ENCODE data around the gene ITPR2. TPM values are rescaled to one million over a fixed set of nuclear protein-coding genes. Genes with fewer than 3 reads are reported as not detected.

The ITPR2 gene
- total RNA-seq, 2 experiments from 2014 or later = 25.6 to 44.7 TPM

DNA sequence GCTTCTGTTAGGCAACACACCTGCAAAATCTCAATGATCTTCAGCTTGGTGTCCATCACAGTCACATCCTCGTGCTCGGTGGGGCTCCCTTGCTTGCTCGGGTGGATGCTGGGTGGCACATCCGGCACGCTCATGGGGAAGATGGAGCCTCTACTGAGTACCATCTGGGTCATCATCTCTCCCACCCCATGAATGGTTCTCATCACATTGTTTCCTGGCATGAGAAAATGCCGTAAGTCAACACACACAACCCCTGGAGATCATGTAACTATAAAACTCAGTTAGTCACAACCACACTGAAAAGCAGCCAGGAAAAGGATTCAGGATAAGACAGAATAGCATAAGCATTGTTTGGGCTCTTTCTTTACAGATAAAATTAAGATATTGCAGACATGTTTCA lies 201.1 kb downstream of the ITPR2 start:
- Histone ChIP-seq H3K9me3 (ENCODE audit: low read length) (no peaks in the 10 kb centered on the region), H4K20me1 (ENCODE audit: insufficient read depth, low read length) (no peaks in the 10 kb centered on the region), H3K4me3 (ENCODE audit: low read depth, low read length, poor library complexity, severe bottlenecking) (no peak overlapping the region), H3K9me2 (ENCODE audit: insufficient read depth, low read length) (no peaks in the 10 kb centered on the region), H3K79me2 (ENCODE audit: insufficient read depth, low read depth, low read length) (no peaks in the 10 kb centered on the region), H3K36me3 (ENCODE audit: insufficient read depth, low read length) (no peaks in the 10 kb centered on the region), H2AFZ (ENCODE audit: low read length) (no peak overlapping the region), H3K4me2 (ENCODE audit: low read length) (no peak overlapping the region), H3K4me1 (ENCODE audit: insufficient read depth, low read length, poor library complexity, severe bottlenecking) (no peaks in the 10 kb centered on the region), H3K27ac (ENCODE audit: low read depth, low read length, poor library complexity, severe bottlenecking) (no peak overlapping the region)
- TF ChIP-seq CTCF (conservative IDR thresholded peaks at IDR 0.05; ENCODE audit: low read length) (no peak), EZH2phosphoT487 (IDR thresholded peaks at IDR 0.05; ENCODE audit: borderline replicate concordance, low read depth, low read length) (no peak)
- ChIA-PET POLR2A (interaction anchor here (0.6 kb wide), 1 partner anchor 865 kb away, joined by 3 read pairs; no protein-coding TSS in a partner anchor), CTCF (ENCODE audit: unreplicated experiment) (no interaction called here)
- BruUV-seq (replicated peaks) = no TSS peak
- intact Hi-C loops (cut with micrococcal nuclease; ENCODE audit: unreplicated experiment) = no loop called here
- no peak for DNase-seq (ENCODE audit: low spot score)

DNA sequence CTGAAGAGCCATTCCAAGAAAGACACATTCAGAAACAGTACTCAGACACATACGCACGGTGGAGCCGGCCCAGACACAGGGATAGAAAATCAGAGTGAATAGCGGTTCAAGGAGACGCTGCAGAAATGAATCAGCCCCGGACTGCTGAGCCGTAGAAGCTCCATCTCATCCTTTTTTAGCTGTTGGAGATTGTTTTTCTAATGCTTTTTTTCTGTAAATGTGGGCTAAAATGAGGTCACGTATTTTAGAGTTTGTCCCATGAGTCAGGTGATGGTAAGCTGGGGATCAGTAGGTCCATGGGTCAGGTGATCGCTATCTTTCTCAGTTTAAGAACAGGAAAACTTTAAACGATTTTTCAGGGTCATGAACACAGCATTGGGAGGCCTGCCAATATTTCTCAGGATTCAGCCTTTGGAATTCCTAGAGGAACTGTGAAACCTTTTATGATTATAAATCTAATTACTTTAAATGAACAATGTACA lies 202.4 kb downstream of the ITPR2 start:
- TF ChIP-seq EZH2phosphoT487 (IDR thresholded peaks at IDR 0.05; ENCODE audit: borderline replicate concordance, low read depth, low read length) = no peak
- no peak for TF ChIP-seq CTCF (conservative IDR thresholded peaks at IDR 0.05; ENCODE audit: low read length)
- POLR2A ChIA-PET = interaction anchor here (0.7 kb wide), 2 partner anchors 195 to 332 kb away, joined by 3 read pairs; no protein-coding TSS in a partner anchor
- H3K4me1 ChIP-seq (ENCODE audit: insufficient read depth, low read length, poor library complexity, severe bottlenecking) = no peaks in the 10 kb centered on the region
- intact Hi-C loops (cut with micrococcal nuclease; ENCODE audit: unreplicated experiment) = no loop called here
- no peak overlapping the region for H3K4me3 ChIP-seq (ENCODE audit: low read depth, low read length, poor library complexity, severe bottlenecking)
- H3K4me2 ChIP-seq (ENCODE audit: low read length) = no peak overlapping the region
- no peak for DNase-seq (ENCODE audit: low spot score)
- no peaks in the 10 kb centered on the region for H3K9me3 ChIP-seq (ENCODE audit: low read length)
- no peaks in the 10 kb centered on the region for H3K79me2 ChIP-seq (ENCODE audit: insufficient read depth, low read depth, low read length)
- H3K27ac ChIP-seq (ENCODE audit: low read depth, low read length, poor library complexity, severe bottlenecking) = no peak overlapping the region
- CTCF ChIA-PET (ENCODE audit: unreplicated experiment) = interaction anchor here (0.7 kb wide), 1 partner anchor 255 kb away, joined by 3 read pairs; no protein-coding TSS in a partner anchor
- H2AFZ ChIP-seq (ENCODE audit: low read length) = no peak overlapping the region
- H3K9me2 ChIP-seq (ENCODE audit: insufficient read depth, low read length) = no peaks in the 10 kb centered on the region
- BruUV-seq (replicated peaks) = no TSS peak
- H4K20me1 ChIP-seq (ENCODE audit: insufficient read depth, low read length) = no peaks in the 10 kb centered on the region
- no peaks in the 10 kb centered on the region for H3K36me3 ChIP-seq (ENCODE audit: insufficient read depth, low read length)

DNA sequence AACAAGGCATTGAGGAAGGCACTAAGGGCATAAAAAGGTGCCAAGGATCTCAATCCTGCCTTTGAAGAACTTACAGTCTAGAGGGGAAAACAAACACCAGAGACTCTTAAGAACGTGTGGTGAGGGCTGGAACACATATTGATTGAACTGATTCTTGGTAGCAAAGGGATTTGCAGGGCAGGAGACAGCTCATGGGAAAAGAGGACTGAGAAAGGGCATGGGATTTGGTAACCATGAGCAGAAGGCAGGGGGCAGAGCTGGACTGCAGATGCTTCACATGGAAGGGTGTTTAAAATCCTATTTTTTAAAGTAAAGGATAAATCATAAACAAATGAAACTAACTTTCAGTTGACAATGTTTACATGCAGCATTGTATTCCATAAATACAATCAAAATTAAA lies 203.1 kb downstream of the ITPR2 start:
- Histone ChIP-seq H3K27ac (ENCODE audit: low read depth, low read length, poor library complexity, severe bottlenecking) (no peak overlapping the region), H3K79me2 (ENCODE audit: insufficient read depth, low read depth, low read length) (no peaks in the 10 kb centered on the region), H3K9me2 (ENCODE audit: insufficient read depth, low read length) (no peaks in the 10 kb centered on the region), H2AFZ (ENCODE audit: low read length) (no peak overlapping the region), H3K36me3 (ENCODE audit: insufficient read depth, low read length) (no peaks in the 10 kb centered on the region), H3K4me3 (ENCODE audit: low read depth, low read length, poor library complexity, severe bottlenecking) (no peak overlapping the region), H3K4me2 (ENCODE audit: low read length) (no peak overlapping the region), H4K20me1 (ENCODE audit: insufficient read depth, low read length) (no peaks in the 10 kb centered on the region), H3K4me1 (ENCODE audit: insufficient read depth, low read length, poor library complexity, severe bottlenecking) (no peaks in the 10 kb centered on the region), H3K9me3 (ENCODE audit: low read length) (no peaks in the 10 kb centered on the region)
- no peak for DNase-seq (ENCODE audit: low spot score)
- intact Hi-C loops (cut with micrococcal nuclease; ENCODE audit: unreplicated experiment) = no loop called here
- CTCF ChIA-PET (ENCODE audit: unreplicated experiment) = interaction anchor here (0.6 kb wide), 1 partner anchor 115 kb away, joined by 3 read pairs; no protein-coding TSS in a partner anchor
- TF ChIP-seq CTCF (conservative IDR thresholded peaks at IDR 0.05; ENCODE audit: low read length) (no peak), EZH2phosphoT487 (IDR thresholded peaks at IDR 0.05; ENCODE audit: borderline replicate concordance, low read depth, low read length) (no peak)
- POLR2A ChIA-PET = no interaction called here
- no TSS peak for BruUV-seq (replicated peaks)
